Vagina (tissue), 2 donors: ENCODE data around the gene SMCR8. TPM values are rescaled to one million over a fixed set of nuclear protein-coding genes. Genes with fewer than 3 reads are reported as not detected.

ENCODE experiments used
- DNase-seq, 2 donors: peaks; one replicate each; pipeline ENCODE4 v3.0.0-alpha.2; 2017; ENCODE audit errors: extremely low spot score in 2 of 2
- H3K27ac ChIP-seq: fragments of 200-600 bp; sonication (generic); one replicate; pipeline ENCODE4 v1.5.1; 2019
- H3K27me3 ChIP-seq: fragments of 200-600 bp; sonication (generic); one replicate; pipeline ENCODE4 v1.5.1; 2019
- H3K36me3 ChIP-seq, 2 donors: fragments of 200-600 bp; sonication (generic); one replicate each; pipeline ENCODE4 v1.5.1; 2017 to 2019
- H3K4me1 ChIP-seq: fragments of 200-600 bp; sonication (generic); one replicate; pipeline ENCODE4 v1.5.1; 2019
- H3K4me3 ChIP-seq, 2 donors: fragments of 200-600 bp; sonication (generic); 1 replicate in 1 of 2; 2 replicates in 1 of 2; pipeline ENCODE4 v1.5.1; 2016 to 2019
- H3K9me3 ChIP-seq: fragments of 200-600 bp; sonication (generic); one replicate; pipeline ENCODE4 v1.5.1; 2019
- CTCF ChIP-seq, 3 experiments: fragments of 450-650 bp in 2 of 3; fragments of 200-600 bp in 1 of 3; sonication (generic) in 1 of 3; IDR thresholded peaks; one replicate each; pipeline ENCODE4 v1.5.1; 2017 to 2019; ENCODE audit warnings: antibody characterized with exemption in 3 of 3, mild to moderate bottlenecking in 2 of 3, moderate library complexity in 2 of 3
- POLR2A ChIP-seq, 2 donors: fragments of 450-650 bp; IDR thresholded peaks; one replicate each; pipeline ENCODE4 v1.6.1; 2017; ENCODE audit warnings: antibody characterized with exemption in 2 of 2, mild to moderate bottlenecking in 2 of 2, moderate library complexity in 2 of 2
- POLR2AphosphoS5 ChIP-seq, 2 donors: sonication (generic); formaldehyde crosslinking; IDR thresholded peaks; one replicate each; pipeline ENCODE4 v1.9.0; 2017; ENCODE audit warnings: antibody characterized with exemption in 2 of 2, mild to moderate bottlenecking in 2 of 2, low read depth in 1 of 2; ENCODE audit not compliant: insufficient read depth in 1 of 2
- intact Hi-C: fragments of 100-400 bp; cut with DNase I; formaldehyde crosslinking; loops from one replicate; pipeline ENCODE4 v1.15.1; 2023
- total RNA-seq: library from RNA; depleted of rRNA; stranded (reverse); fragments of >200 nt; gene quantifications from one replicate; pipeline ENCODE4 v1.2.3, GENCODE V29; 2016

The SMCR8 gene, protein sequence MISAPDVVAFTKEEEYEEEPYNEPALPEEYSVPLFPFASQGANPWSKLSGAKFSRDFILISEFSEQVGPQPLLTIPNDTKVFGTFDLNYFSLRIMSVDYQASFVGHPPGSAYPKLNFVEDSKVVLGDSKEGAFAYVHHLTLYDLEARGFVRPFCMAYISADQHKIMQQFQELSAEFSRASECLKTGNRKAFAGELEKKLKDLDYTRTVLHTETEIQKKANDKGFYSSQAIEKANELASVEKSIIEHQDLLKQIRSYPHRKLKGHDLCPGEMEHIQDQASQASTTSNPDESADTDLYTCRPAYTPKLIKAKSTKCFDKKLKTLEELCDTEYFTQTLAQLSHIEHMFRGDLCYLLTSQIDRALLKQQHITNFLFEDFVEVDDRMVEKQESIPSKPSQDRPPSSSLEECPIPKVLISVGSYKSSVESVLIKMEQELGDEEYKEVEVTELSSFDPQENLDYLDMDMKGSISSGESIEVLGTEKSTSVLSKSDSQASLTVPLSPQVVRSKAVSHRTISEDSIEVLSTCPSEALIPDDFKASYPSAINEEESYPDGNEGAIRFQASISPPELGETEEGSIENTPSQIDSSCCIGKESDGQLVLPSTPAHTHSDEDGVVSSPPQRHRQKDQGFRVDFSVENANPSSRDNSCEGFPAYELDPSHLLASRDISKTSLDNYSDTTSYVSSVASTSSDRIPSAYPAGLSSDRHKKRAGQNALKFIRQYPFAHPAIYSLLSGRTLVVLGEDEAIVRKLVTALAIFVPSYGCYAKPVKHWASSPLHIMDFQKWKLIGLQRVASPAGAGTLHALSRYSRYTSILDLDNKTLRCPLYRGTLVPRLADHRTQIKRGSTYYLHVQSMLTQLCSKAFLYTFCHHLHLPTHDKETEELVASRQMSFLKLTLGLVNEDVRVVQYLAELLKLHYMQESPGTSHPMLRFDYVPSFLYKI
- total RNA-seq = 11.0 TPM

GRCh38 chr17:18314731-18315561 is at the start of gene SMCR8, which contains the start of gene TOP3A:
TSS of gene SMCR8 (plus strand) at chr17:18315293. CDS start at chr17:18315790, 497 bp downstream.
TSS of gene TOP3A (minus strand) at chr17:18314994. CDS start at chr17:18314778, 216 bp downstream.
- H3K27ac ChIP-seq = peak within 1 kb of the TSS; percentile 91
- no peaks in the 10 kb centered on the region for H3K27me3 ChIP-seq
- intact Hi-C loops = no loop called here
- peak; percentile 99 to 100 for DNase-seq
- peaks cover 75% of the 10 kb centered on the region for H3K4me1 ChIP-seq
- peak within 1 kb of the TSS; percentile 83 to 87 for H3K4me3 ChIP-seq
- TF ChIP-seq POLR2A (IDR thresholded peaks at IDR 0.05) (peak in 1 of 2 donors; percentile 41), CTCF (IDR thresholded peaks at IDR 0.05) (peak in 1 of 3 experiments; percentile 11), POLR2AphosphoS5 (IDR thresholded peaks at IDR 0.05; ENCODE audit: insufficient read depth in 1 of 2, low read depth in 1 of 2) (peak; percentile 95 to 97)
- peaks cover 0 to 15% of the 10 kb centered on the region in 2 donors for H3K36me3 ChIP-seq
- no peaks in the 10 kb centered on the region for H3K9me3 ChIP-seq

- H3K36me3 ChIP-seq = peaks cover 3 to 35% of the 10 kb centered on the region in 2 donors
These were observed 47.7 kb upstream of the SMCR8 start for GRCh38 chr17:18267366-18267765.

GRCh38 chr17:18267927-18268711 is 47.0 kb upstream of the SMCR8 start:
- Histone ChIP-seq H3K27ac (no peak overlapping the region), H3K36me3 (peaks cover 3 to 30% of the 10 kb centered on the region in 2 donors), H3K27me3 (no peaks in the 10 kb centered on the region), H3K4me1 (no peaks in the 10 kb centered on the region), H3K9me3 (no peaks in the 10 kb centered on the region), H3K4me3 (no peak overlapping the region)
- intact Hi-C loops = no loop called here
- no peak for TF ChIP-seq POLR2AphosphoS5 (IDR thresholded peaks at IDR 0.05; ENCODE audit: insufficient read depth in 1 of 2, low read depth in 1 of 2)
- no peak for TF ChIP-seq POLR2A (IDR thresholded peaks at IDR 0.05)
- no peak for TF ChIP-seq CTCF (IDR thresholded peaks at IDR 0.05)
- DNase-seq = no peak

More at GRCh38 chr17:18267366-18267765, 47.7 kb upstream of the SMCR8 start:
- Histone ChIP-seq H3K27me3 (no peaks in the 10 kb centered on the region), H3K9me3 (no peaks in the 10 kb centered on the region), H3K4me1 (peaks cover 6% of the 10 kb centered on the region), H3K4me3 (no peak overlapping the region), H3K27ac (no peak overlapping the region)
- intact Hi-C loops = no loop called here
- TF ChIP-seq CTCF (IDR thresholded peaks at IDR 0.05) = no peak
- TF ChIP-seq POLR2AphosphoS5 (IDR thresholded peaks at IDR 0.05; ENCODE audit: insufficient read depth in 1 of 2, low read depth in 1 of 2) = no peak
- TF ChIP-seq POLR2A (IDR thresholded peaks at IDR 0.05) = no peak
- DNase-seq = no peak
